ENCODE measurements around the gene BBS9. TPM values are rescaled to one million over a fixed set of nuclear protein-coding genes. Genes with fewer than 3 reads are reported as not detected.

BBS9 gene
- polyA plus RNA-seq, 1 donor: 8.8 TPM

- Histone ChIP-seq H3K27me3 (ENCODE audit: control insufficient read depth, insufficient read depth, low read length) (no peaks in the 10 kb centered on the region), H3K36me3 (ENCODE audit: control insufficient read depth, insufficient read depth, low read length) (no peaks in the 10 kb centered on the region), H3K9me3 (ENCODE audit: control insufficient read depth, low read depth, low read length) (peaks cover 3% of the 10 kb centered on the region), H3K4me1 (ENCODE audit: control insufficient read depth, insufficient read depth, low read length) (no peaks in the 10 kb centered on the region), H3K4me3 (ENCODE audit: low read length) (no peak overlapping the region), H3K27ac (ENCODE audit: low read length) (no peak overlapping the region)
- WGBS (ENCODE audit: insufficient coverage, low lambda C conversion rate): 100% methylated on average over 1 of the region's 1 CpG
- DNase-seq: no peak
These were observed 92.0 kb downstream of the BBS9 start for GRCh38 chr7:33221390-33221789.

GRCh38 chr7:33232632-33233145 lies 103.3 kb downstream of the BBS9 start:
- no peaks in the 10 kb centered on the region for H3K4me1 ChIP-seq (ENCODE audit: control insufficient read depth, insufficient read depth, low read length)
- no peak for DNase-seq
- no peaks in the 10 kb centered on the region for H3K27me3 ChIP-seq (ENCODE audit: control insufficient read depth, insufficient read depth, low read length)
- no peak overlapping the region for H3K27ac ChIP-seq (ENCODE audit: low read length)
- no peak overlapping the region for H3K4me3 ChIP-seq (ENCODE audit: low read length)
- H3K9me3 ChIP-seq (ENCODE audit: control insufficient read depth, low read depth, low read length): no peaks in the 10 kb centered on the region
- no peaks in the 10 kb centered on the region for H3K36me3 ChIP-seq (ENCODE audit: control insufficient read depth, insufficient read depth, low read length)
- WGBS (ENCODE audit: insufficient coverage, low lambda C conversion rate): 100% methylated on average over 1 of the region's 1 CpG

GRCh38 chr7:33233659-33234058 lies 104.3 kb downstream of the BBS9 start:
- Histone ChIP-seq H3K4me1 (ENCODE audit: control insufficient read depth, insufficient read depth, low read length) (no peaks in the 10 kb centered on the region), H3K27me3 (ENCODE audit: control insufficient read depth, insufficient read depth, low read length) (no peaks in the 10 kb centered on the region), H3K9me3 (ENCODE audit: control insufficient read depth, low read depth, low read length) (no peaks in the 10 kb centered on the region), H3K27ac (ENCODE audit: low read length) (no peak overlapping the region), H3K4me3 (ENCODE audit: low read length) (no peak overlapping the region), H3K36me3 (ENCODE audit: control insufficient read depth, insufficient read depth, low read length) (no peaks in the 10 kb centered on the region)
- DNase-seq: peak in 1 of 2 donors; percentile 1
- WGBS (ENCODE audit: insufficient coverage, low lambda C conversion rate): 43% methylated on average over 3 of the region's 3 CpGs

- no peak overlapping the region for H3K4me3 ChIP-seq (ENCODE audit: low read length)
- no peaks in the 10 kb centered on the region for H3K4me1 ChIP-seq (ENCODE audit: control insufficient read depth, insufficient read depth, low read length)
- no peak for DNase-seq
- H3K36me3 ChIP-seq (ENCODE audit: control insufficient read depth, insufficient read depth, low read length): no peaks in the 10 kb centered on the region
- H3K27ac ChIP-seq (ENCODE audit: low read length): no peak overlapping the region
- 86% methylated on average over 1 of the region's 2 CpGs for WGBS (ENCODE audit: insufficient coverage, low lambda C conversion rate)
- no peaks in the 10 kb centered on the region for H3K27me3 ChIP-seq (ENCODE audit: control insufficient read depth, insufficient read depth, low read length)
- H3K9me3 ChIP-seq (ENCODE audit: control insufficient read depth, low read depth, low read length): no peaks in the 10 kb centered on the region
These were observed 107.7 kb downstream of the BBS9 start for GRCh38 chr7:33237036-33237435.

- H3K4me1 ChIP-seq (ENCODE audit: control insufficient read depth, insufficient read depth, low read length): no peaks in the 10 kb centered on the region
- no peak overlapping the region for H3K27ac ChIP-seq (ENCODE audit: low read length)
- no peaks in the 10 kb centered on the region for H3K27me3 ChIP-seq (ENCODE audit: control insufficient read depth, insufficient read depth, low read length)
- H3K36me3 ChIP-seq (ENCODE audit: control insufficient read depth, insufficient read depth, low read length): no peaks in the 10 kb centered on the region
- no CpG with 5 or more reads among the region's 2 CpGs for WGBS (ENCODE audit: insufficient coverage, low lambda C conversion rate)
- no peak overlapping the region for H3K4me3 ChIP-seq (ENCODE audit: low read length)
- peak; percentile 5 to 12 for DNase-seq
- H3K9me3 ChIP-seq (ENCODE audit: control insufficient read depth, low read depth, low read length): no peaks in the 10 kb centered on the region
These were observed 114.0 kb downstream of the BBS9 start for GRCh38 chr7:33243319-33243881.

- H3K36me3 ChIP-seq (ENCODE audit: control insufficient read depth, insufficient read depth, low read length): no peaks in the 10 kb centered on the region
- no peaks in the 10 kb centered on the region for H3K9me3 ChIP-seq (ENCODE audit: control insufficient read depth, low read depth, low read length)
- H3K4me1 ChIP-seq (ENCODE audit: control insufficient read depth, insufficient read depth, low read length): no peaks in the 10 kb centered on the region
- no CpG with 5 or more reads among the region's 4 CpGs for WGBS (ENCODE audit: insufficient coverage, low lambda C conversion rate)
- H3K4me3 ChIP-seq (ENCODE audit: low read length): no peak overlapping the region
- H3K27me3 ChIP-seq (ENCODE audit: control insufficient read depth, insufficient read depth, low read length): no peaks in the 10 kb centered on the region
- H3K27ac ChIP-seq (ENCODE audit: low read length): no peak overlapping the region
- no peak for DNase-seq
These were observed 119.3 kb downstream of the BBS9 start for GRCh38 chr7:33248671-33249070.

- no peak overlapping the region for H3K27ac ChIP-seq (ENCODE audit: low read length)
- no peaks in the 10 kb centered on the region for H3K27me3 ChIP-seq (ENCODE audit: control insufficient read depth, insufficient read depth, low read length)
- no peak overlapping the region for H3K4me3 ChIP-seq (ENCODE audit: low read length)
- DNase-seq: no peak
- no peaks in the 10 kb centered on the region for H3K36me3 ChIP-seq (ENCODE audit: control insufficient read depth, insufficient read depth, low read length)
- H3K4me1 ChIP-seq (ENCODE audit: control insufficient read depth, insufficient read depth, low read length): no peaks in the 10 kb centered on the region
- H3K9me3 ChIP-seq (ENCODE audit: control insufficient read depth, low read depth, low read length): no peaks in the 10 kb centered on the region
These were observed 121.1 kb downstream of the BBS9 start for GRCh38 chr7:33250421-33250871.

- Histone ChIP-seq H3K4me3 (ENCODE audit: low read length) (no peak overlapping the region), H3K4me1 (ENCODE audit: control insufficient read depth, insufficient read depth, low read length) (no peaks in the 10 kb centered on the region), H3K9me3 (ENCODE audit: control insufficient read depth, low read depth, low read length) (no peaks in the 10 kb centered on the region), H3K36me3 (ENCODE audit: control insufficient read depth, insufficient read depth, low read length) (no peaks in the 10 kb centered on the region), H3K27ac (ENCODE audit: low read length) (no peak overlapping the region), H3K27me3 (ENCODE audit: control insufficient read depth, insufficient read depth, low read length) (no peaks in the 10 kb centered on the region)
- no peak for DNase-seq
These were observed 121.9 kb downstream of the BBS9 start for GRCh38 chr7:33251301-33251700.

- no peak for DNase-seq
- no peak overlapping the region for H3K27ac ChIP-seq (ENCODE audit: low read length)
- H3K27me3 ChIP-seq (ENCODE audit: control insufficient read depth, insufficient read depth, low read length): no peaks in the 10 kb centered on the region
- no peak overlapping the region for H3K4me3 ChIP-seq (ENCODE audit: low read length)
- no peaks in the 10 kb centered on the region for H3K4me1 ChIP-seq (ENCODE audit: control insufficient read depth, insufficient read depth, low read length)
- no peaks in the 10 kb centered on the region for H3K36me3 ChIP-seq (ENCODE audit: control insufficient read depth, insufficient read depth, low read length)
- H3K9me3 ChIP-seq (ENCODE audit: control insufficient read depth, low read depth, low read length): no peaks in the 10 kb centered on the region
These were observed 129.2 kb downstream of the BBS9 start for GRCh38 chr7:33258491-33258951.

GRCh38 chr7:33261585-33261984 lies 132.2 kb downstream of the BBS9 start:
- Histone ChIP-seq H3K4me3 (ENCODE audit: low read length) (no peak overlapping the region), H3K9me3 (ENCODE audit: control insufficient read depth, low read depth, low read length) (no peaks in the 10 kb centered on the region), H3K27me3 (ENCODE audit: control insufficient read depth, insufficient read depth, low read length) (no peaks in the 10 kb centered on the region), H3K36me3 (ENCODE audit: control insufficient read depth, insufficient read depth, low read length) (no peaks in the 10 kb centered on the region), H3K4me1 (ENCODE audit: control insufficient read depth, insufficient read depth, low read length) (no peaks in the 10 kb centered on the region), H3K27ac (ENCODE audit: low read length) (no peak overlapping the region)
- WGBS (ENCODE audit: insufficient coverage, low lambda C conversion rate): 83% methylated on average over 1 of the region's 3 CpGs
- DNase-seq: no peak

GRCh38 chr7:33262476-33262875 lies 133.1 kb downstream of the BBS9 start:
- Histone ChIP-seq H3K9me3 (ENCODE audit: control insufficient read depth, low read depth, low read length) (no peaks in the 10 kb centered on the region), H3K27ac (ENCODE audit: low read length) (no peak overlapping the region), H3K27me3 (ENCODE audit: control insufficient read depth, insufficient read depth, low read length) (no peaks in the 10 kb centered on the region), H3K4me1 (ENCODE audit: control insufficient read depth, insufficient read depth, low read length) (no peaks in the 10 kb centered on the region), H3K4me3 (ENCODE audit: low read length) (no peak overlapping the region), H3K36me3 (ENCODE audit: control insufficient read depth, insufficient read depth, low read length) (no peaks in the 10 kb centered on the region)
- DNase-seq: no peak
- 100% methylated on average over 1 of the region's 3 CpGs for WGBS (ENCODE audit: insufficient coverage, low lambda C conversion rate)

Data from large intestine (tissue), 3 donors.